GM12878 (cell line): Measurements from ENCODE around the gene OPCML. TPM values are rescaled to one million over a fixed set of nuclear protein-coding genes. Genes with fewer than 3 reads are reported as not detected.

Experiments used
- ATAC-seq: fragments of 200-7000 bp; cut with Tn5 transposase; 3 replicates; pipeline ENCODE4 v1.9.1; 2020; ENCODE audit warnings: mild to moderate bottlenecking, moderate library complexity
- BruUV-seq: library from RNA; stranded (reverse); fragments of 400-500 nt; replicated peaks from 2 replicates; lab custom pipeline; 2021; lab: Mats Ljungman, UMichigan
- CTCF ChIA-PET: fragments of 300-600 bp; sonication (Branson Sonifier 250); formaldehyde crosslinking; extraction: SDS; loops from one replicate; lab custom pipeline; 2021; ENCODE audit warnings: inconsistent platforms; lab: Yijun Ruan, JAX
- POLR2A ChIA-PET: fragments of 350-600 bp; formaldehyde crosslinking; extraction: SDS; loops from one replicate; lab custom pipeline; 2021; ENCODE audit warnings: inconsistent platforms; lab: Charles Lee
- RAD21 ChIA-PET: fragments of 300-600 bp; sonication (Branson Sonifier 250); formaldehyde crosslinking; loops from one replicate; lab custom pipeline; 2023; ENCODE audit warnings: antibody characterized with exemption; ENCODE audit not compliant: unreplicated experiment; lab: Charles Lee
- SMC1A ChIA-PET: fragments of 300-600 bp; sonication (Branson Sonifier 250); formaldehyde crosslinking; loops from one replicate; lab custom pipeline; 2023; ENCODE audit not compliant: unreplicated experiment, uncharacterized antibody; lab: Charles Lee
- DNase-seq: peaks from one replicate; pipeline ENCODE4 v3.0.0-alpha.2; 2011; ENCODE audit warnings: low read depth, low spot score
- FAIRE-seq: peaks from 3 replicates; lab custom pipeline; 2011; peaks lifted over from hg19 to GRCh38; lab: Jason Lieb, UNC
- H2AFZ ChIP-seq: 2 replicates; pipeline ENCODE4 v1.6.0; 2011; ENCODE audit warnings: low read depth, low read length, control low read depth; ENCODE audit not compliant: control insufficient read depth
- H3K27ac ChIP-seq: 2 replicates; pipeline ENCODE4 v1.5.1; 2011; ENCODE audit warnings: control low read depth; ENCODE audit not compliant: control insufficient read depth, insufficient read depth
- H3K27me3 ChIP-seq, 2 experiments: replicated peaks in 1 of 2; 2 replicates each; pipeline versions ENCODE4 v1.6.0 to v1.6.1; 2011; ENCODE audit warnings: low read length in 1 of 2; ENCODE audit not compliant: control insufficient read depth in 2 of 2, insufficient read depth in 2 of 2
- H3K36me3 ChIP-seq, 2 experiments: 2 replicates each; pipeline ENCODE4 v1.5.1; 2011; ENCODE audit warnings: low read length in 1 of 2; ENCODE audit not compliant: control insufficient read depth in 2 of 2, insufficient read depth in 2 of 2
- H3K4me1 ChIP-seq: 2 replicates; pipeline ENCODE4 v1.6.1; 2011; ENCODE audit warnings: mild to moderate bottlenecking, low read length, moderate library complexity, mixed read lengths; ENCODE audit not compliant: control insufficient read depth, insufficient read depth
- H3K4me2 ChIP-seq: 2 replicates; pipeline ENCODE4 v1.6.0; 2011; ENCODE audit warnings: control low read depth; ENCODE audit not compliant: control insufficient read depth, insufficient read depth
- H3K4me3 ChIP-seq: fragments of 200-600 bp; sonication (generic); 2 replicates; pipeline ENCODE4 v1.5.1; 2016
- H3K79me2 ChIP-seq: 2 replicates; pipeline ENCODE4 v1.6.0; 2011; ENCODE audit warnings: low read length; ENCODE audit not compliant: control insufficient read depth, insufficient read depth
- H3K9ac ChIP-seq: 2 replicates; pipeline ENCODE4 v1.8.0; 2011; ENCODE audit warnings: low read length, control low read depth, mixed read lengths; ENCODE audit not compliant: control insufficient read depth, insufficient read depth
- H3K9me3 ChIP-seq: replicated peaks from 3 replicates; pipeline ENCODE4 v1.5.1; 2011; ENCODE audit warnings: mild to moderate bottlenecking, low read length; ENCODE audit not compliant: control insufficient read depth, insufficient read depth
- H4K20me1 ChIP-seq: 2 replicates; pipeline ENCODE4 v1.6.0; 2011; ENCODE audit not compliant: control insufficient read depth, insufficient read depth
- BHLHE40 ChIP-seq, 2 experiments: fragments of 450-650 bp in 1 of 2; IDR thresholded peaks; 2 replicates each; pipeline ENCODE4 v1.6.1; 2011 to 2017; ENCODE audit warnings: low read depth in 2 of 2, borderline replicate concordance in 1 of 2, improper control_type of control experiment in 1 of 2, low read length in 1 of 2, mild to moderate bottlenecking in 1 of 2
- CBFB ChIP-seq: IDR thresholded peaks from 2 replicates; pipeline ENCODE4 v1.6.1; 2016; ENCODE audit warnings: antibody characterized with exemption, low read depth
- CHD1 ChIP-seq: IDR thresholded peaks from 2 replicates; pipeline ENCODE4 v1.6.1; 2012; ENCODE audit warnings: low read depth, low read length, improper control_type of control experiment
- E2F4 ChIP-seq: IDR thresholded peaks from 2 replicates; pipeline ENCODE4 v1.6.1; 2012; ENCODE audit warnings: low read depth, low read length, improper control_type of control experiment
- IKZF2 ChIP-seq, 2 experiments: fragments of 450-650 bp; IDR thresholded peaks; 2 replicates each; pipeline ENCODE4 v1.6.1; 2017; ENCODE audit warnings: mild to moderate bottlenecking in 2 of 2, moderate library complexity in 2 of 2
- IRF4 ChIP-seq: IDR thresholded peaks from 2 replicates; pipeline ENCODE4 v1.6.1; 2011; ENCODE audit warnings: low read depth, low read length
- KAT2A ChIP-seq: conservative IDR thresholded peaks from 2 replicates; pipeline ENCODE4 v1.6.1; 2011; ENCODE audit warnings: low read depth, low read length; ENCODE audit not compliant: control insufficient read depth
- MTA2 ChIP-seq: fragments of 450-650 bp; IDR thresholded peaks from 2 replicates; pipeline ENCODE4 v1.6.1; 2016; ENCODE audit warnings: low read depth, mild to moderate bottlenecking, moderate library complexity
- NFIC ChIP-seq: IDR thresholded peaks from 2 replicates; pipeline ENCODE4 v1.6.1; 2012; ENCODE audit warnings: low read depth, mild to moderate bottlenecking, inconsistent platforms, low read length, moderate library complexity
- RB1 ChIP-seq: fragments of 450-650 bp; formaldehyde crosslinking; IDR thresholded peaks from 2 replicates; pipeline ENCODE4 v1.6.1; 2017; ENCODE audit warnings: mild to moderate bottlenecking, borderline replicate concordance
- RELA ChIP-seq: fragments of 450-650 bp; IDR thresholded peaks from 2 replicates; pipeline ENCODE4 v1.8.0; 2014; ENCODE audit warnings: borderline replicate concordance; ENCODE audit not compliant: partially characterized antibody
- TCF7 ChIP-seq: IDR thresholded peaks from 2 replicates; pipeline ENCODE4 v1.6.1; 2014; ENCODE audit warnings: antibody characterized with exemption, borderline replicate concordance
- ZBED1 ChIP-seq: IDR thresholded peaks from 2 replicates; pipeline ENCODE4 v1.6.1; 2016; ENCODE audit warnings: borderline replicate concordance
- WGBS: methylation state at CpG from one replicate; pipeline ENCODE4 v1.1.6; 2016; ENCODE audit warnings: low lambda C conversion rate; ENCODE audit not compliant: insufficient replicate concordance, insufficient coverage; ENCODE audit errors: missing lambda C conversion rate; 5-methylcytosine and 5-hydroxymethylcytosine counted together
- in situ Hi-C: fragments of 300-500 bp; cut with MboI; formaldehyde crosslinking; loops from 9 replicates; pipeline ENCODE4 v1.14.3; 2018; ENCODE audit warnings: mixed read lengths
- intact Hi-C: fragments of 100-400 bp; cut with micrococcal nuclease; formaldehyde crosslinking; loops from one replicate; pipeline ENCODE4 v1.14.2; 2022; ENCODE audit not compliant: unreplicated experiment
- polyA plus RNA-seq, 11 experiments: library from polyadenylated mRNA; depleted of rRNA in 4 of 11; unstranded in 6 of 11; stranded (reverse) in 5 of 11; fragments of >200 nt; fragmentation: Nextera tagmentation in 4 of 11; fragmentation: Illumina TruSeq in 1 of 11; extraction: Ambion mirVana in 4 of 11; extraction: Trizol in 1 of 11; gene quantifications; 1 replicate in 1 of 11; 2 replicates in 10 of 11; pipeline versions ENCODE4 v1.2.1 to v1.2.3, GENCODE V29; 2011 to 2016; ENCODE audit warnings: inconsistent platforms in 2 of 11, missing spikeins in 2 of 11, low read depth in 1 of 11
- total RNA-seq, 4 experiments: library from RNA; depleted of rRNA in 3 of 4; stranded (reverse); fragments of >200 nt in 3 of 4; fragmentation: Illumina TruSeq in 1 of 4; extraction: Trizol in 1 of 4; gene quantifications; 2 replicates each; pipeline versions ENCODE4 v1.2.1 to v1.2.3, GENCODE V29; 2013 to 2021
- TF ChIP-seq, protein P1 (sequence below): IDR thresholded peaks from 2 replicates; pipeline ENCODE4 v1.6.1; 2011; ENCODE audit warnings: borderline replicate concordance, low read depth, mild to moderate bottlenecking, moderate library complexity, mixed read lengths, low read length; ENCODE audit not compliant: insufficient read depth; ENCODE audit errors: extremely low read length
- TF ChIP-seq, protein P2 (sequence below): fragments of 450-650 bp; IDR thresholded peaks from 2 replicates; pipeline ENCODE4 v1.6.1; 2017; ENCODE audit warnings: mild to moderate bottlenecking

The OPCML gene
- total and polyA plus RNA-seq, 10 of the 15 experiments (the other 5 are each of a cell fraction or from before 2014, with no cell fraction given), result 0.84 TPM; not detected in 9

DNA sequence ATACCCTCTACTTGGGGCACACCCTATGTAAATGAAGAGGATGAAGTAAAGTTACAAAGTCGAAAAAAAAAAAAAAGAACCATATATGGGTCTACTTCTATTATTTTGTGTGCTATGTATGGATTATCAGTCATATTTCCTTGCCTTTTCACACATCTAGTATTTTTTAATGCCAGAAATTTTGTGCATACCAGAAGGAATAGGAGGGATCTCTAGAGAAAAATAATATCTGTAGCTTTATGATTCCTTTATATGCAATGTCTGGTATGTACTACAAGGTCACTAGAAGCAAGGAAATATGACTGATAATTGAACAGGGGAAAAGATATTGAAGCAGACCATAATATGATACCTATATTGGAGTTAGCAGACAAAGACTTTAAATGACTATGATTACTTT is 713.4 kb downstream of the OPCML start:
- WGBS, result 0% methylated on average over 1 of the region's 1 CpG
- ChIA-PET RAD21 (no interaction called here), POLR2A (no interaction called here), SMC1A (no interaction called here), CTCF (interaction anchor here (0.6 kb wide), 1 partner anchor 1154 kb away, joined by 4 read pairs; no protein-coding TSS in a partner anchor)
- Histone ChIP-seq H3K27ac (no peak overlapping the region), H4K20me1 (no peaks in the 10 kb centered on the region), H3K4me1 (no peaks in the 10 kb centered on the region), H3K4me2 (no peak overlapping the region), H3K9me3 (no peaks in the 10 kb centered on the region), H3K4me3 (no peak overlapping the region), H3K9ac (no peak overlapping the region), H3K27me3 (no peaks in the 10 kb centered on the region), H3K79me2 (no peaks in the 10 kb centered on the region), H2AFZ (no peak overlapping the region), H3K36me3 (no peaks in the 10 kb centered on the region)
- no peak for FAIRE-seq
- no TSS peak for BruUV-seq
- no peak for TF ChIP-seq RELA
- TF ChIP-seq, protein P1, sequence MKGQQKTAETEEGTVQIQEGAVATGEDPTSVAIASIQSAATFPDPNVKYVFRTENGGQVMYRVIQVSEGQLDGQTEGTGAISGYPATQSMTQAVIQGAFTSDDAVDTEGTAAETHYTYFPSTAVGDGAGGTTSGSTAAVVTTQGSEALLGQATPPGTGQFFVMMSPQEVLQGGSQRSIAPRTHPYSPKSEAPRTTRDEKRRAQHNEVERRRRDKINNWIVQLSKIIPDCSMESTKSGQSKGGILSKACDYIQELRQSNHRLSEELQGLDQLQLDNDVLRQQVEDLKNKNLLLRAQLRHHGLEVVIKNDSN, result no peak
- TF ChIP-seq, protein P2, sequence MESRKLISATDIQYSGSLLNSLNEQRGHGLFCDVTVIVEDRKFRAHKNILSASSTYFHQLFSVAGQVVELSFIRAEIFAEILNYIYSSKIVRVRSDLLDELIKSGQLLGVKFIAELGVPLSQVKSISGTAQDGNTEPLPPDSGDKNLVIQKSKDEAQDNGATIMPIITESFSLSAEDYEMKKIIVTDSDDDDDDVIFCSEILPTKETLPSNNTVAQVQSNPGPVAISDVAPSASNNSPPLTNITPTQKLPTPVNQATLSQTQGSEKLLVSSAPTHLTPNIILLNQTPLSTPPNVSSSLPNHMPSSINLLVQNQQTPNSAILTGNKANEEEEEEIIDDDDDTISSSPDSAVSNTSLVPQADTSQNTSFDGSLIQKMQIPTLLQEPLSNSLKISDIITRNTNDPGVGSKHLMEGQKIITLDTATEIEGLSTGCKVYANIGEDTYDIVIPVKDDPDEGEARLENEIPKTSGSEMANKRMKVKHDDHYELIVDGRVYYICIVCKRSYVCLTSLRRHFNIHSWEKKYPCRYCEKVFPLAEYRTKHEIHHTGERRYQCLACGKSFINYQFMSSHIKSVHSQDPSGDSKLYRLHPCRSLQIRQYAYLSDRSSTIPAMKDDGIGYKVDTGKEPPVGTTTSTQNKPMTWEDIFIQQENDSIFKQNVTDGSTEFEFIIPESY, result no peak
- no peak for DNase-seq
- intact Hi-C loops (no loop called here), in situ Hi-C loops (no loop called here)
- ATAC-seq, result no peak

GRCh38 chr11:132817387-132817786 is 714.9 kb downstream of the OPCML start:
- no peaks in the 10 kb centered on the region for H4K20me1 ChIP-seq
- ChIA-PET SMC1A (no interaction called here), RAD21 (no interaction called here), CTCF (no interaction called here), POLR2A (no interaction called here)
- ATAC-seq (no peak), DNase-seq (no peak), FAIRE-seq (no peak)
- BruUV-seq, result no TSS peak
- H3K27ac ChIP-seq, result no peak overlapping the region
- H3K4me2 ChIP-seq, result no peak overlapping the region
- H3K36me3 ChIP-seq, result no peaks in the 10 kb centered on the region
- no peak overlapping the region for H2AFZ ChIP-seq
- H3K9me3 ChIP-seq, result no peaks in the 10 kb centered on the region
- H3K4me1 ChIP-seq, result no peaks in the 10 kb centered on the region
- no peaks in the 10 kb centered on the region for H3K79me2 ChIP-seq
- TF ChIP-seq IRF4, result no peak
- TF ChIP-seq KAT2A, result no peak
- no peak for TF ChIP-seq ZBED1
- TF ChIP-seq IKZF2 (IDR thresholded peaks at IDR 0.05), result no peak
- no peak for TF ChIP-seq CBFB
- TF ChIP-seq MTA2, result no peak
- TF ChIP-seq RB1, result no peak
- TF ChIP-seq BHLHE40 (IDR thresholded peaks at IDR 0.05; ENCODE audit: borderline replicate concordance in 1 of 2, low read depth in 2 of 2, low read length in 1 of 2), result no peak
- no peak for TF ChIP-seq E2F4
- no peak for TF ChIP-seq TCF7
- no peak for TF ChIP-seq NFIC
- TF ChIP-seq CHD1, result no peak
- intact Hi-C loops, result no loop called here
- in situ Hi-C loops, result no loop called here
- H3K4me3 ChIP-seq, result no peak overlapping the region
- 0% methylated on average over 1 of the region's 1 CpG for WGBS
- no peaks in the 10 kb centered on the region for H3K27me3 ChIP-seq
- H3K9ac ChIP-seq, result no peak overlapping the region
